GM23248 (cell line): ENCODE data around the gene CNTROB.

Source experiments
- EZH2 ChIP-seq: fragments of 200-600 bp; sonication (generic); IDR thresholded peaks from 2 replicates; pipeline ENCODE4 v1.6.1; 2018; ENCODE audit warnings: antibody characterized with exemption, mild to moderate bottlenecking; ENCODE audit not compliant: insufficient read depth, poor library complexity, severe bottlenecking
- EZH2phosphoT487 ChIP-seq: fragments of 200-600 bp; sonication (generic); IDR thresholded peaks from 2 replicates; pipeline ENCODE4 v1.6.1; 2018; ENCODE audit warnings: antibody characterized with exemption, moderate library complexity, mild to moderate bottlenecking, low read depth; ENCODE audit not compliant: insufficient read depth

GRCh38 chr17:7910281-7910680 is 21.7 kb upstream of the CNTROB start:
- no peak for TF ChIP-seq EZH2
- TF ChIP-seq EZH2phosphoT487, result no peak
